HG03342 (cell line): ENCODE results near the gene KCNG4.

Experiments used
- ATAC-seq: cut with Tn5 transposase; IDR thresholded peaks from one replicate; pipeline ENCODE4 v1.9.1; 2021; ENCODE audit warnings: mild to moderate bottlenecking, moderate library complexity; ENCODE audit not compliant: unreplicated experiment

KCNG4 gene

GRCh38 chr16:84239909-84240308, at the start of gene KCNG4:
TSS of gene KCNG4 (minus strand) at chr16:84240012. CDS start at chr16:84237485, 2,527 bp downstream.
- ATAC-seq = no peak

- no peak for ATAC-seq
These were observed 49.1 kb upstream of the KCNG4 start for GRCh38 chr16:84288902-84289301.

DNA sequence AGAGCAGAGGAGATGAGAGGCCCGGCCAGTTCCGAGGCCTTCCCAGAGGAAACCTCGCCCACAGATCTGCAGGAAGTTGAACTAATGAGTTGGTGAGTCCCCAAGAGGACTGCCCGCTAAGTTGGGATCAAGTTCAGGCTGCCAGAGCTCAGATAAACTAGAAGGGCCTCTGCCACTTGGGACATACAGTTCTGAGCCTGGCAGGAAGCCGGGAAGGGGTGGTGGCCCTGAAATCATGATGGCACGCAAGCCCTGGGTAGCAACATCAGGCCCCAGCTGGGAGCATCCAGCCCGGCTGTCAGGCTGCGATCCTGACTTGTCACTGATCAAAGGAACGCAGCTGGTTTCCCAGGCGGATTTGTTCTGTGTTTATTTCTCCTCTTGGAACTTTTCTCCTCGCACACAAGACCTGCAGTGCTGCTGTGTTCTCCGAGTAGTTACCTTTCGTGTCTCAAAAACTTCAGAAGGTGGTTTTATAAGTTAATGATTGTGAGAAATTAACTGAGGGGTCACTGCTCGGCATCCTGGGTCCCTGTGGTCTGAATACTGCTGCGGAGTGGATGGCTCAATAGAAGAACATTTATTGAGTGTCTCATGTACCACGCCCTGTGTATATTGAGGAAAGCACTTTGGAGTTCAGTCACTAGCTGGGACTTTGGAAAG, 46.9 kb upstream of the KCNG4 start:
- no peak for ATAC-seq

- ATAC-seq = no peak
These were observed 44.4 kb upstream of the KCNG4 start for GRCh38 chr16:84284154-84284722.

DNA sequence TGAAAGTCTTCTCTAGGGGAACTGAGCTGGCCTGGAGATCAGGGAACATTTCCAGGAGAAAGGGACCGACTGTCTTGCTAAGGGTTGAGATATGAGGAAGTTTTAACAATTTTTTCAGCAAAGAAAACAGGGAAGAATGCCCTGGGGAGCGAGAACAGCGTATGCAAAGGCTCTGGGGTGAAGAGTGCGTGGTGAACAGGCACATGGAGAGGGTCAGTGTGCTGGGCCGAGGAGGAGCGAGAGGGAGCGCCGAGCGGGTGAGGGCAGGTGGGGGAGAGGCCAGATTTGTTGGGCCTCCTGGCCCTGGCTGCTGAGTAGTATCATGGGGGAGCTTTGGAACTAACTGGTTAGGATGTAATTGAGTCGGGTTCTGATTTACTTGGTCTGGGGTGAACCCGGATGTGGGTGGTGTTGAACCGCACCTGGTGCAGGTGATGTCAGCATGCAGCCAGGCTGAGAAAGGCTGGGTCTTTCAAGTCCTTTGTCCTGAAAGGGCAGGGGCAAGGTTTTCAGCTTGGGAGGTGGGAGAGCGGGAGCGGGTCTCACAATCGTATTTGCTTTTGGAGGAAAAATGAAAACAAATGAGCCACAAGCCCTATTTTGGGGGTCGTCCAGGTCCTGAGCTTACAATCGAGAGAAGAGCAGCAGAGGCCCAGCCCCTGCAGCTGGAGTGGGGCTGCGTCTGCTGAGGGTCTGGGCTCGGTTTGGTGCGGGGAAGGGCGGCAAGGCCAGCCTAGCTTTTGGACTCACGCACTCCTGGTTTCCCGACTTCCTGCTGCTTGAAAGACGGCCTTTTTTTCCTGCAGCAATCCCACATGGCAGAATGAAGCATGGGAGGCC, 43.7 kb upstream of the KCNG4 start:
- no peak for ATAC-seq

GRCh38 chr16:84282533-84282932, 42.7 kb upstream of the KCNG4 start:
- no peak for ATAC-seq

- ATAC-seq = no peak
These were observed 41.3 kb upstream of the KCNG4 start for GRCh38 chr16:84281074-84281473.

GRCh38 chr16:84279881-84280280, 40.1 kb upstream of the KCNG4 start:
- no peak for ATAC-seq

DNA sequence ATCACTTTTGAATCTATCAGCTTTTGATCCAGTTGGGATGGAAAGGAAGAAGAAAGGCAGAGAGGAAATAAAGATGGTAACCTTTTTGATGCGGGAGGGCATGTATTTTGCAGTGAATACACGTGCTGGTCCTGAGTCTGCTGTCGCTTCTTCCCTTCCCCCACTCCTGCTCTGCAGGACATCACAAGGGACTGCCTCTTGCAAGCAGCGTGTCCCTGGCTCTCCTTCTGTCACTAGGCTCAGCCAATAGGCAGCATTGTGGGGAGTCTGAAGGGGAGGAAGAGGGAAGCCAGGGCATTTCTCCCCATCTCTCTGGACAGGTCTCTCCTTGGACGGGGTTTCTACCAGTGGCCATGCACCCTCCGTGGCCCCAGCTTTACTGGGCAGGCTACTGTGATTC, 39.2 kb upstream of the KCNG4 start:
- no peak for ATAC-seq

DNA sequence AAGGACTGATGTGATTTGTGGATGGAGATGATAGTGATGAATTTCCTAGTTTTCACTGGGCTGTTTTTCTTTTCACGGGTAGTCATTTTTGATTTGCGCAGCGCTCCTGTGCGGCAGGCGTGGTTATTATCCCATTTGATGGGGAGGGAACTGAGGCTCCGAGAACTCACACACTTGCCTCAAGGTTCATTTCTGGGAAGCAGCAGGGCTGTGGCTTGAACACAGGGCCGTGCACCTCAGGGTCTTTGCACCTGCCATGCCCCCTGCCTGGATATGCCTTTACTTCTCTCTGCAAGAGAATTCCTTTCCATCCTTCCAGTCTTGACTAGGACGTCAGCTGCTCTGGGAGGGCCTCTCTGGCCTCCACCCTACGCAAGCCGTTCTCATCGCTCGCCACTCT, 38.5 kb upstream of the KCNG4 start:
- ATAC-seq = no peak

- no peak for ATAC-seq
These were observed 37.5 kb upstream of the KCNG4 start for GRCh38 chr16:84277244-84277823.

GRCh38 chr16:84275585-84276151, 35.9 kb upstream of the KCNG4 start:
- ATAC-seq = no peak

DNA sequence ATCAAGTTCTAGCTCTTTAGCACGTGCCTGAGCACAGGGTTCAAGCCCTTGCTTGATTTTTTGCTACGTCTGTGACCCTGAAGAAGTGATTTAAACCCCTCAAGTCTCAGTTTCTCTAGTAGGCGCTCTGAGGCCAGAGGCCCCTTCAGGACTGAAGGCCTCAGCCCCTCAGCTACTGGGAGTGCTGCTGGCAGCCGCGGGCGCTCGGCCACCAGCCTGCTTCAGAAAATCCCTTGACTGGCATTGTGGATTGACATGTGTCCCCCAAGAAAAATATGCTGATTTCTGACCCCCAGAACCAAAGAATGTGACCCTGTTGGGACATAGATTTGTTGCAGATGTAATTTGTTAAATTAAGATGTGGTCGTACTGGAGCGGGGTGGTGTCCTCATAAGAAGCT, 34.7 kb upstream of the KCNG4 start:
- ATAC-seq = no peak

DNA sequence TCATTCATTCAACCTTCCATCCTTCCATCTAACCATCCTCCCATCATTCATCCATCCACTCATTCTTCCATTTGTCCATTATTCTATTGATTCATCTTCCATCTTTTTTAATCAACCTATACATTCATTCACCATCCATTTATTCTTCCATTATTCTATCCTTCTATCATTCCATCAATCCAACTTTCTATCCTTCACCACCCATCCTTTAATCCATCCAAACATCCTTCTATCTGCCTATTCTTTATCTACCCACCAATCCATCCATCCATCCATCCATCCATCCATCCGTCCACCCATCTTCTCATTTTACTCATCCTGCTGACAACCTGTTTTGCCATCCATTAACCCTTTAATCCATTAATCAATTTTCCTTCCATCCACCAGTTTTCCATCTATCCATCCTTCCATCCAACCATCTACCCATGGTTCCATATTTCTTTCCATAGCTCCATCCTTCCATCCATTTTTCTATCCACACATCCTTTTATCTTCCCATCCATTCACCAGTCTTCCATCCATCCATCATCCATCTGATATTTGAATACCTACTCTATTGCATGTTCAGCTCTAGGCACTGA, 33.0 kb upstream of the KCNG4 start:
- ATAC-seq = no peak

DNA sequence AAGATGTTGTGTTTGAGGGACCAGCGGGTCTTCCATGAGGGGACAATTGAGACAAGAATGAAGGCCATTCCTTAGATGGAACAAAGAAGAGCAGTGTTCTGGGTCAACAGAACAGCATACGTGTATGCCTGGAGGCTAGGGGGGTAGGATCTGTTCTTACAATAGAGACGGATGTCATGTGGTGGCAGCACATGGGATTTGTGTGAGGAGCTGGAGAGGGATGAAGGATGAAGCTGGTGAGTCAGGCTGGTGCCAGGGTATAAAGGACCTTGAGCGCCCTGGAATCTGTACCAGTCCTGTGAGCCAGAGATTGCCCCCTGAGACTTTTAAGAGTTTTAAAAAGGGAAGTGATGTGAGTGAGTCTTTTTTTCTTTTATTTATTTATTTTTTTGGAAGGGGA, 32.1 kb upstream of the KCNG4 start:
- no peak for ATAC-seq

DNA sequence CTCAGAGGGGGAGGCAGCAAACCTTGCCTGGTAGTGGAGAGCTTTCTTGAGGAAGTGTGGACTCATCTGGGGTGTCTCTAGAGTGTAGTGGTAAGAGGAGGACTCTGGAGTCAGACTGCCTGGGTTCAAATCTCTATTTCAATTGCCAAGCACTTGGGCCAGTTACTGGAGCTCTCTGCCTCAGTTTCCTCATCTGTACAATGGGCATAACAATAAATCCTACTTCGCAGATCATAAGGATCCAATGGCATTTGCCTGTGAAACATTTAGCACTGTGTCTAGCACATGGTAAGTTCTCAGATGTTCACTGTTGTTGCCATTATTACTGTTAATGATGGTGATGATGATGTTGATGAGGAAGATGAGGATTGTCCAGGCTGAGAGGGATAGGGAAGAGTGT, 31.2 kb upstream of the KCNG4 start:
- no peak for ATAC-seq

DNA sequence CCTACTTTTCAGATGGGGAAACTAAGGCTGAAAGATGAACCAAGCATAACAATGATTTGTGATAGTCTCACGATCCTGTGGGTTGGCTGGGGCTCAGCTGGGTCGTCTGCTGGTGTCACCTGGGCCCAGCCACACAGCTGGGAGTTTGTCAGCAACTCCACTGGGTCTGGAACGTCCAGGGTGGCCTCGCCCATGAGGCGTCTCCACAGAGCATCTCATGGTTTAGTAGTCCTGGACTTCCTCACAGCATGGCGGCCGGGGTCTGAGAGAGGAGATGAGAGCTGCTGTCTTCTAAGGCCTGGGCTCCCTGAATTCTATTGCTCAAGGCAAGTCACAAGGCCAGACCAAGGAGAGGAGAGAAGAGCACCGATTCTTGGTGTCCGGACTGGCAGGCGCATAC, 30.7 kb upstream of the KCNG4 start:
- ATAC-seq = no peak

DNA sequence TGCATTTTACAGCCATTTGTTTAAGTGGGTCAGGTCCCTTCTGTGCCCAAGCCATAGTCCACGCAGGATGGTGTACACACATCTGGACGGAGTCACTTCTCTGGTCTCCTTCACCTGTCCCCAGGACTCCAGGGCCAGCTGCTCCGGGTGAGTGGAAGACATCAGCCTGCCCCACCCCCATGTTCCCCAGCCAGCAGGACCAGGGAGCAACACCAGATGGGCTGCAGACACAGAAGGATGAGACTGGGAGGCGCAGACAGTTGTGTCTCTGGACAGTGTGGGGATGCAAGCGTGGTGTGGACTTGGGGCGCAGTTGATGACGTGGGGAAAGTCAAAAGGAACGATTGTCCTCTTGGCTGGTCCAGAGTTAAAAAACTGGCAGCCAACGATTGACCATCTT, 30.3 kb upstream of the KCNG4 start:
- ATAC-seq = no peak

DNA sequence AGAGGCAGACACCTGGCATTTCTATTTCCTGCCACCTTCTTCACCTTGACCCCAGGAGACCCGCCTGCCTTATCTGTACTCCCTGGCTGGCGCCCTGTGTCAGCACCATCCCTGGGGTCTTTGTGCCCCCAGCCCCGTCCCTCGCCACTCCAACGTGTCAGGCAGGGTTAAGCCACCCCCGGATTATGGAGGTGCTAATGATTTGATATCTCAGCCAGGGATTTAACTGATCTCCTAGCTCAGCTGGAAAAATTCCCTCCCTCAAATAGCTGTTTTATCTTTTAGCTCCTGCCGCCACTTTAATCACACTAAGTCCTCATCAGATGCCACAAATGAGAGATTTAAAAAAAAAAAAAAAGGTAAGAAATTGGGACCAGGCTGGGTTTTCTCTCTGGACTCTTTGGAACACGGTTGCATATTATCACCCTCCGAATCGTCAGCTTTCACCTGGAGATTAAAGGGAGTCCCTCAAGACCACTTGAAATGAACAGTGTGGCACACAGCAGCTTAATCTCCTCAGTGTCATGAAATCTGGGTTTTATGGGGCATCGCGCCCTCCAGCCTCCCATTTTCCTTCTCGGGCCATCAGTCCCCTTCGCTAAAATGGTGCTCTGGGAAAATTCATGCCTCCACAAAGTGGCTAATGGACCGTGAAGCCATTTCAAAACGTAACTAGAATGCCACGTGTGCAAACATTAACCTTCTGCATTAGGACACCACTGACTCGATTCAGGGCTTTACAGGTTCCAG, 28.7 kb upstream of the KCNG4 start:
- no peak for ATAC-seq

GRCh38 chr16:84267380-84267779, 27.6 kb upstream of the KCNG4 start:
- ATAC-seq = no peak
